Cardiac fibroblast (primary cell): ENCODE results near the gene ZNF460.
A peak's percentile ranks its signal among the peaks of the same experiment; 100 is the strongest.

ENCODE experiments used
- DNase-seq, 2 donors: peaks; one replicate each; pipeline versions ENCODE4 v3.0.0 to v3.0.0-alpha.2; 2010; ENCODE audit warnings: low read depth in 2 of 2
- H3K4me3 ChIP-seq, 2 donors: replicated peaks in 1 of 2; 1 replicate in 1 of 2; 2 replicates in 1 of 2; pipeline ENCODE4 v1.5.1; 2011; ENCODE audit warnings: low read depth in 2 of 2, low read length in 2 of 2, mild to moderate bottlenecking in 2 of 2, moderate library complexity in 1 of 2
- CTCF ChIP-seq: IDR thresholded peaks from one replicate; pipeline ENCODE4 v1.5.1; 2011; ENCODE audit warnings: low read depth, mild to moderate bottlenecking, low read length, inconsistent platforms

ZNF460 gene

GRCh38 chr19:57317503-57317902 lies 37.2 kb downstream of the ZNF460 start:
- peak in 1 of 2 donors; percentile 12 for DNase-seq
- no peak for TF ChIP-seq CTCF
- H3K4me3 ChIP-seq: peak overlapping the region; percentile 8 to 16

GRCh38 chr19:57319869-57320179 lies 39.5 kb downstream of the ZNF460 start:
- no peak for TF ChIP-seq CTCF
- peak overlapping the region; percentile 80 to 89 for H3K4me3 ChIP-seq

GRCh38 chr19:57320180-57321084 lies 40.1 kb downstream of the ZNF460 start, which contains the start of gene ZNF543:
TSS of gene ZNF543 (plus strand) at chr19:57320472. CDS start at chr19:57320854, 382 bp downstream.
- peak within 1 kb of the TSS; percentile 80 to 89 for H3K4me3 ChIP-seq
- DNase-seq: peak; percentile 97
- no peak for TF ChIP-seq CTCF

More at GRCh38 chr19:57319869-57320179, 39.5 kb downstream of the ZNF460 start:
- DNase-seq: no peak

- peak overlapping the region; percentile 80 to 89 for H3K4me3 ChIP-seq
- TF ChIP-seq CTCF: no peak
- DNase-seq: no peak
These were observed 40.8 kb downstream of the ZNF460 start for GRCh38 chr19:57321116-57321515.

GRCh38 chr19:57321751-57322150 lies 41.5 kb downstream of the ZNF460 start:
- no peak for DNase-seq
- no peak for TF ChIP-seq CTCF
- H3K4me3 ChIP-seq: peak overlapping the region in 1 of 2 donors; percentile 80

- DNase-seq: no peak
- no peak for TF ChIP-seq CTCF
- H3K4me3 ChIP-seq: no peak overlapping the region
These were observed 44.7 kb downstream of the ZNF460 start for GRCh38 chr19:57324992-57325391.
